PFSK-1 (cell line): ENCODE data around the gene DLGAP5.

Source experiments
- FOXP2 ChIP-seq: optimal IDR thresholded peaks from 2 replicates; pipeline ENCODE3; 2011; ENCODE audit warnings: borderline replicate concordance, control low read depth, inconsistent platforms; ENCODE audit not compliant: insufficient read depth; ENCODE audit errors: extremely low read length, extremely low read depth
- POLR2AphosphoS5 ChIP-seq: IDR thresholded peaks from 2 replicates; pipeline ENCODE4 v1.6.1; 2012; ENCODE audit warnings: low read depth, mild to moderate bottlenecking, control low read depth, low read length, moderate library complexity
- REST ChIP-seq, 2 experiments: IDR thresholded peaks; 2 replicates each; pipeline versions ENCODE4 v1.6.1 to v1.8.0; 2011 to 2012; ENCODE audit warnings: low read depth in 2 of 2, low read length in 2 of 2, control low read depth in 1 of 2, inconsistent platforms in 1 of 2, mild to moderate bottlenecking in 1 of 2, moderate library complexity in 1 of 2; ENCODE audit not compliant: insufficient read depth in 1 of 2
- SIN3A ChIP-seq: IDR thresholded peaks from 2 replicates; pipeline ENCODE4 v1.6.1; 2012; ENCODE audit warnings: mild to moderate bottlenecking, low read length, moderate library complexity, borderline replicate concordance; ENCODE audit not compliant: insufficient read depth
- TAF1 ChIP-seq: IDR thresholded peaks from 2 replicates; pipeline ENCODE4 v1.6.1; 2012; ENCODE audit warnings: low read length, control low read depth, borderline replicate concordance; ENCODE audit not compliant: insufficient read depth

Gene DLGAP5

GRCh38 chr14:55188686-55189295 is 2.6 kb downstream of the DLGAP5 start:
- TF ChIP-seq TAF1 (no peak), REST (IDR thresholded peaks at IDR 0.05; ENCODE audit: insufficient read depth in 1 of 2, low read depth in 2 of 2, low read length in 2 of 2) (no peak), FOXP2 (no peak), POLR2AphosphoS5 (no peak), SIN3A (no peak)

- TF ChIP-seq TAF1 (no peak), POLR2AphosphoS5 (no peak), REST (IDR thresholded peaks at IDR 0.05; ENCODE audit: insufficient read depth in 1 of 2, low read depth in 2 of 2, low read length in 2 of 2) (no peak), SIN3A (no peak), FOXP2 (no peak)
Observed at GRCh38 chr14:55180434-55180833, 11.0 kb downstream of the DLGAP5 start.

GRCh38 chr14:55180006-55180405 is 11.4 kb downstream of the DLGAP5 start:
- TF ChIP-seq FOXP2 (no peak), SIN3A (no peak), REST (IDR thresholded peaks at IDR 0.05; ENCODE audit: insufficient read depth in 1 of 2, low read depth in 2 of 2, low read length in 2 of 2) (no peak), POLR2AphosphoS5 (no peak), TAF1 (no peak)

- TF ChIP-seq FOXP2 (no peak), POLR2AphosphoS5 (no peak), TAF1 (no peak), SIN3A (no peak), REST (IDR thresholded peaks at IDR 0.05; ENCODE audit: insufficient read depth in 1 of 2, low read depth in 2 of 2, low read length in 2 of 2) (no peak)
Observed at GRCh38 chr14:55170526-55170925, 20.9 kb downstream of the DLGAP5 start.

- TF ChIP-seq SIN3A (no peak), POLR2AphosphoS5 (no peak), TAF1 (no peak), REST (IDR thresholded peaks at IDR 0.05; ENCODE audit: insufficient read depth in 1 of 2, low read depth in 2 of 2, low read length in 2 of 2) (no peak), FOXP2 (no peak)
Observed at GRCh38 chr14:55160989-55161388, 30.4 kb downstream of the DLGAP5 start.
